HG02884 (cell line): Measurements from ENCODE around the gene KHSRP.
A peak's percentile ranks its signal among the peaks of the same experiment; 100 is the strongest.
"Not testable (repeated sequence)": the region's sequence is repeated elsewhere in the genome, so short reads cannot be mapped to it uniquely, and the experiment has no call there.

Experiments used
- ATAC-seq: cut with Tn5 transposase; IDR thresholded peaks from one replicate; pipeline ENCODE4 v1.9.1; 2021; ENCODE audit warnings: mild to moderate bottlenecking, moderate library complexity; ENCODE audit not compliant: unreplicated experiment

KHSRP gene

DNA sequence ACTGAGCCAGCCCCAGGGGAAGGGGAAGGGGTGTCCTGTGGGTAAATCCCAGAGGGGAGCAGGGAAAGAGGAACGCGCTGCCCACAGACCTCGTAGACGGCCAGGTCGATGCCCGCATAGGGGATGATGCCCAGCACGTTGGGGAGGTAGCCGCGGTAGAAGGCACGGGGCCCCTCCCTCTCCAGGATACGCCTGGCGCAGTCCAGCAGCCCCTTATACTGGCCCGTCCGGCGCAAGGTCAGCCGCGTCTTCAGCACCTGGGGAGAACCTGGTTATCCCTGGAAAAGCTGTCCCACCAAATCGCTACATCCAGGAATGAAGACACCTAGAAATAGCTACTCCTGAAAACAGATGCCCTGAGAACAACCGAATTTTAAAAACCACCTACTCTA, 27.6 kb upstream of the KHSRP start:
- no peak for ATAC-seq

DNA sequence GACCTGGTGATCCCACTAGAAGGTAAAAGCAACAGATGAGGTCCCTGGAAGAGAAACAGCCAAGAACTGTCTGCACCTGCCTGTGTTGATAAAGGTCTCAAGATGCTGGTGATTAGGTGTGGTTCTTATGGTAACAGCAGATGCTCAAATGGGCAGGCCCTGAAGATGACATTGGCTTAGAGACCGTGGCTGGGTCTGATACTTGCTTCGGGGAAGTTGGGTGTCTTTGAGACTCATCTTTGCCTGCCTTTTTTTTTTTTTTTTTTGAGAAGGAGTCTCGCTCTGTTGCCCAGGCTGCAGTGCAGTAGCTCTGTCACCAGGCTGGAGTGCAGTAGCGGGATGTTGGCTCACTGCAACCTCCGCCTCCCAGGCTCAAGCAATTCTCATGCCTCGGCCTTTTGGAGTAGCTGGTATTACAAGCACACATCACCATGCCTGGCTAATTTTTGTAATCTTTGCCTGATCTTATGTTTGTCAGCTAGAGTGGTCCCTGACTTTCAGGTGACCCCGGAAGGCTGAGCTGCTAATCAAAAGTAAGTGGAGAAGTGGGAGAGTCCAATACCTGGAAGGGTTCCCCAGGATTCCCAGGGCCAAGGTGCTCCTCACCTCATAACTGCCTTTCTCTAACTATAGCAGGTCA, 27.1 kb upstream of the KHSRP start:
- no peak for ATAC-seq

DNA sequence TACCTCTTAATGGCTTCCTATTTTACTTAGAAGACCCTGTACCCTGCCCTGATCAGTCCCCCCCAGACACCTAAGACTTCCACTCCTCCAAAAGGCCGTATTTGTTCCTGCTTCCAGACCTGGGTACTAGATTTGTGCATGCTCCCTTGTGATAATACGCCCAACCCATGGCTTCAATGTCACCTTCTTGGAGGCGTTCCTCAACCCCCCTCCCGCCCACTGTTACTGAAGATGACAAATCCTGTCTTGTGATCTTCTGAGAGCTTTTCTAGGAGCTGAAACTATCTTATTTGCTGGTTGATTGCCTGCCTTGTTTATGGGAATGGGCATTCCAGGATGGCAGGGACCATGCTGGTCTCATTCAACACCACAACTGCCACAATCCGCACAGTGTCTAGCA, 25.6 kb upstream of the KHSRP start:
- no peak for ATAC-seq

DNA sequence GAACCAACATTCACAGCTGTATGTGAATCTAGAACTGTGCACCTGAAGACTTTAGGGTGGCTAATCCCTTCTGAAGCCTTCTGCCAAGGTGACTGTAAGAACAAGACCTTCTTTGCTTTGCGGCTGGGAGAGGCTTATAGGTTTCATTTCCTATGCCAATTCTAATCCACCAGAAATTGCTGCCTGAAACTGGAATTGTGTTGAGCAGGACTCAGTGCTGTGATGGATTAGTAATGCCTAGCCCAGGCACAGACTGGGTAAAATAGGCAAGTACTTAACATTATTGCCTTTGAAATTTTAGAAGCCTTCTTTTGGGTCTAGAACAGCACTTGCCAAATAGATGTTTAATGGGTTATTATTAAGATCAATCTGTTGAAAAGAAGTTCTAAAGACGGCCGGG, 23.4 kb upstream of the KHSRP start:
- ATAC-seq, result no peak

DNA sequence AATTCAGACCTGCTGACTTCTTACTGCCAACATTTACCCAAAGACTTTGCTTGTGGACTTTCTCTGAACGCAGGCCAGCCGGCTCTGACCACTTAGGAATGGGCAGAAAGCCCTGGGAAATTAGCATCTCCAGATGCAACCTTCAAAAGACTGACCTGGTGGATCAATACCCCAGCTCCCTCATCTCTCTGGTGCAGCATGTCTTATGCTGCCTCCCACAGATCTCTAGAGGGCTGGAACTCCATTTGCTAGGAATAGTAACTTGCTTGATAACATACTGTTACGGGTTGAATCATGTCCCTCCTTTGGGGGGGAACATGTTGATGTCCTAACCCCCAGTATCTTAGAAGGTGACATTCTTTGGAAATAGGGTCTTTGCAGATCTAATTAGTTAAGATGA, 21.8 kb upstream of the KHSRP start:
- ATAC-seq, result no peak

DNA sequence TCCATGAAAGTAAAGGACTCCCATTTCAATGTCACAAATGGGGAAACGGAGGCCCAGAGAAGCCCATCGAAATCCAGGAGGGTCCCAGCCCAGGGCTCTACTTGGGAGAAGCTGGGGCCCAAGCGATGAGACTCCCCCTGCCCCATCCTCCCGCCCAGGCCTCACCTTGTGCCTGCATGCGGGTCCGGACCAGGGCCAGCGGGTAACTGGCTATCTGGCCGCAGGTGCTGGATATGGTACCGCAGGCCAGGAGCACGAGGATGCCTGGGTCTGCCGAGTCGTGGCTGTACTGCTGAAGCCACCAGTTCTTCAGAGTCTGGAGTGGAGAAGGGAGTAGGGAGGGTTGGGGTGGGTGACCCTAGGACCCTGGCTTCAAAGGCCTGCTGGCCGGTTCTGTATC, 19.4 kb upstream of the KHSRP start:
- ATAC-seq, result no peak

DNA sequence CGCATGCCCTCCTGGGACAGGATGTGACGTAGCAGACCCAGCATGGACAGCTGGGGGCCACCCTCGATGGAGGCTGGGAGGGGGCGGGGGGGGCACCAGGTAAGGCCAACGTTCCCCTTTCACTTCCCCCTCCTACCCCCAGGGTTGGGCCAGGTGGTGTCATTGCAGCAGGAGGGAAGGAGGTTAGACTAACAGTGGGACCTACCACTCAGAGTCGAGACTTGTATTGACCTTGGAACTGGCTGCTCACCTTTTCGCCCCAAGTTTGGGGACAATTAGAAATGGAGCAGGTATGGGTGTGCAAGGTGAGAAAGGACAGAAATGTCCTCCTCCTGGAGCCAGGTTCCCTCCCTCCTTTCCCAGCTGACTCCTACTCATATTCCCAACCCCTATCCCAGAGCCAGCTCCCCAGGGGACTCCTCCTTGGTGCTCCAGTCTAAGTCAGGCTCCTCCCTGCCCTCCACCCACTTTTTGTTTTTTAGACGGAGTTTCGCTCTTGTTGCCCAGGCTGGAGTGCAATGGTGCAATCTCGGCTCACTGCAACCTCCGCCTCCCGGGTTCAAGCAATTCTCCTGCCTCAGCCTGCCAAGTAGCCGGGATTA, 17.6 kb upstream of the KHSRP start:
- ATAC-seq, result no peak

DNA sequence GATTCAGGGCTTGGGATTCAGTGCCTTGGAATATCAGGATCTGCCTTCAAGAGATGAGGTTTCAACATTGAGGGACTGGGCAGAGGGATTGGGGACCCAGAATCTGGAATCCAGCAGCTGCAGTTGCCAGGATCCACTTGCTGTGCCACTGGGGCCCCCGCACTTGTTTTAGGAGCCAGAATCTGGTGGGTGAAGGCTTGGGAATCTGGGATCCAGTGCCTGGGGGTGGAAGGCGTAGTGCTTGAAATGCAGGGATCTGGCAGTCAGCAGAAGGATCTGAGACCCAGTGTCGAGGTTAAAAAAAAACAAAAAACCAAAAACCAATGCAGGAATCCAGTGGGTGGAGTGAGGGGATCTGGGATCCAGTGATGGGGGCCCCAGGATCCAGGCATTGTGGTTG, 16.3 kb upstream of the KHSRP start:
- ATAC-seq, result no peak

DNA sequence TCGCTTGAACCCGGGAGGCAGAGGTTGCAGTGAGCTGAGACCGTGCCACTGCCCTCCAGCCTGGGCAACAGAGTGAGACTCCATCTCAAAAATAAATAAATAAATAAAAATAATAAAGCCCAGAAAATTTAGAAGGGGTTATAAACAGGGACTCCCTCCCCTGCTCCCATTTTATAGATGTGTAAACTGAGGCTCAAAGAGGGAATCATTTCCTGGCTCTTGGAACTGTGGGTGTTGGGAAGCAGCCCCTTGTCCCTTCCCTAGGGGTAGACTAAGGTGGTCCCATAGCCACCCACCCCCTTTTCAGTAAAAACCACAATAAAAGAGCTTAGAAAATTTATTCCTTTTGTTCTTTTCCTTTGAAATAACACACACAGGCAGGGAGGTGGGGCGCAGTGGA, 15.1 kb upstream of the KHSRP start:
- no peak for ATAC-seq

DNA sequence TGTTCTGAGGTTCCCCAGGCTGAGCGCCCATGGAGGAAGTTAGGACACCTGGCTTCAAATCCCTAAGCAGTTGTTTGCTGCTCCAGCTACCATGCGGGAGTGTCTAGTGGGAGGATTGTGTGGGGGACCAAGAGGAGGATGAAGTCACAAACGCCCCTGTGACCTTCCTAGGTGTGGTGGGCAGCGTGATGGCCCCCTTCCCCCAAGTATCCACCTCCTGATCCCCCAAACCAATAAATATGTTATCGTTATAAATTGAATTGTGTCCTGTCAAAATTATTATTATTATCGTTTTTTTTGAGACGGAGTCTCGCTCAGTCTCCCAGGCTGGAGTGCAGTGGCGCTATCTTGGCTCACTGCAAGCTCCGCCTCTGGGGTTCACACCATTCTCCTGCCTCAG, 9.1 kb upstream of the KHSRP start, which contains the start of gene SLC25A41:
SLC25A41 (minus strand) TSS at position 101 of the 400 bp plus-strand sequence; CDS start at position 31, 70 bp downstream.
- no peak for ATAC-seq

DNA sequence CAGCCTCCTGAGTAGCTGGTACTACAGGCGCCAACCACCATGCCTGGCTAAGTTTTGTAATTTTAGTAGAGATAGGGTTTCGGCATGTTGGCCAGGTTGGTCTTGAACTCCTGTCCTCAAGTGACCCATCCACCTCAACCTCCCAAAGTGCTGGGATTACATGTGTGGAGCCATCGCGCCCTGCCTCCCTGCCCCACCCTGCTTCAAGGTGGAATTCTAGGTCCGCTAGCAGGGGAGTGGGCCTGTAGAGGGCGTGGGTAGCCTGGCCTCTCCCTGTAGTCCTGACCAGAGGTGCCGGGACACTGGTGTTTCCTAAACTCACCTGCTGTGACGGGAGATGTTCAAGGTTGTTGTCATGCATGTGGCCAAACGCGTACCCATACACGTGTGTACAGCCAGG, 8.6 kb upstream of the KHSRP start:
- ATAC-seq, result no peak

DNA sequence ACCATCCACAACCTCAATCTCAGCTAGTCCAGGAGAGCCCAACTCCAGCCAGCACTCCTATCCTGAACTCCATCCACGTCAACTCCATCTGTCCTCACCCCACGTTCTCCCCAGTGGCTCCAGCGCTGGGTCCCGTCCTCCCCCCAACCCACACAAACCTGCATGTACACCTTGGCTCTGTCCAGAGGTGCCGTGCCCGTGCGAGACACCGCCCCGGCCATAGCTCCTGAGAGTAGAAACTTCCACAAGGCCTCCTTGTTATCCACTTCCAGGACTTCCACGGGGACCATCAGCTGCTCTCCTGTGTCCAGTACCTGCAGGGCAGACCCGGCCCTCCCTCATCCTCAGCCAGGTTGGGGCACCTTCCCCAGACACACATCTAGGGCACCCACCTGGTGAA, 7.3 kb upstream of the KHSRP start:
- no peak for ATAC-seq

DNA sequence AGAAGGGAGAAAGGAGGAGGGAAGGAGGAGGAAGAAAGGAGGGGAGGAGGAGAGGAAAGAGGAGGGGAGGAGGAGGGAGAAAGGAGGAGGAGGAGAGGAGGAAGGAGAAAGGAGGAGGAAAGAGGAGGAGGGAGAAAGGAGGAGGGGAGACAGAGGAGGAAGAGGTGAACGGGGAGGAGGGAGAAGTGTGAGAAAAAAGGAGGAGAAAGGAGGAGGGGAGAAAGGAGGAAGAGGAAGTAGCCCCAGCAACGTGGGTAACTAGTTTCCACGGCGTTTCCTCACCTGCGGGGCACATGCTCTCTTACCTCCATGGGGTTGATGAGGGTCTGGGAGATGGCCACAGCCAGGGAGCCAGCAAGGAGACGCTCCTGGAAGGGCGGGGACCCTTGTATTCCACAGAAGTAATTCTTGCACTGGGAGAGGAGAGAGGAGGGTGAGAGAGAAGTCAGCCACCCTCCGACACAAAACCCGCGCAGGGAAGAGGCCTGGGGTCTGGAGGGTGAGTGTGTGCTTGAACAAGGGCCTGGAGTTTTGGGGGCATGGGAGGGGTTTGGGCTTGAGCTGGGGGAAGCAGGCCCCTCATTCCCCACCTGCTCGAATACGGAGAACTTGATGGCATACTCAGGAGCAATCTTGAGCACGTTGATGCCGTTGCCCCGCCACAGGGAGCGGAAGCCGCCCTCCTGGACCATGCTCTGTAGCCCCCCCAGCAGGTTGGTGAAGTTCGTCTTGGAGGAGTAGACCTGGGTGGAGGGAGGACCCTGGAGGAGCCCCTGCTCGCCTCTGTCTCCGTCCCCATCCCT, 5.0 kb upstream of the KHSRP start:
- no peak for ATAC-seq

DNA sequence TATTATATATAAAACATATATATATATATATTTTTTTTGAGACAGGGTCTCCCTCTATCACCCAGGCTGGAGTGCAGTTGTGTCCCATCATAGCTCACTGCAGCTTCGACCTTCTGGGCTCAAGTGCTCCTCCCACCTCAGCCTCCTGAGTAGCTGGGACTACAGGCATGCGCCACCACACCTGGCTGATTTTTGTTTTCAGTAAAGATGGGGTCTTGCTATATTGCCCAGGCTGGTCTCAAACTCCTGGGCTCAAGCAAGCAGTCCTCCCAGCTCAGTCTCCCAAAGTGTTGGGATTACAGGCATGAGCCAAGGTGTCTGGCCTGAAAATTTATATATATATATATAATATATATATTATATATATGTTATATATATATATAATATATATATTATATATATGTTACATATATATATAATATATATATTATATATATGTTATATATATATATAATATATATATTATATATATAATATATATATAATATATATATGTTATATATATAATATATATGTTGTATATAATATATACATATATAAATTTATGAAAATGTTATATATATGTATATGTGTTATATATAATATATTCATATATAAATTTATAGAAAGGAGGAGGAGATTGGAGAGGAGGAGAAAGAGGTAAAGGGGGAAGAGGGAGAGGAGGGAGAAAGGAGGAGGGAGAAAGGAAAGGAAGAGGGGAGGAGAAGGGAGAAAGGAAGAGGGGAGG, 4.2 kb upstream of the KHSRP start:
- not testable (repeated sequence) for ATAC-seq

DNA sequence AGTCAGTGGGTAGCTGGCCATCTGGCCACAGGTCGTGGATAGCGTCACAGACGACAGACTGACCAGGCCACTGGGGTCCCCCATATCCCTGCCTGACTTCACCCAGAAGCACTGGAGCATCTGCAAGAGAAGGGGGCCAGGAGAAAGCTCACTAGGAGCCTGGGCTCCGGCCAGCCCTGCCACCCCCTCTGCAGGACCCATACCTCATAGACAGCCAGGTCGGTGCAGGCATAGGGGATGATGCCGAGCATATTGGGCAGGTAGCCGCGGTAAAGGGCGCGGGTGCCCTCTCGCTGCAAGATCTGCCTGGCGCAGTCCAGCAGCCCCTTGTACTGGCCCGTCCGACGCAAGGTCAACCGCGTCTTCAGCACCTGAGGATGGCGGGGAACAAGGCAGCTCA, 2.5 kb upstream of the KHSRP start:
- ATAC-seq, result no peak

DNA sequence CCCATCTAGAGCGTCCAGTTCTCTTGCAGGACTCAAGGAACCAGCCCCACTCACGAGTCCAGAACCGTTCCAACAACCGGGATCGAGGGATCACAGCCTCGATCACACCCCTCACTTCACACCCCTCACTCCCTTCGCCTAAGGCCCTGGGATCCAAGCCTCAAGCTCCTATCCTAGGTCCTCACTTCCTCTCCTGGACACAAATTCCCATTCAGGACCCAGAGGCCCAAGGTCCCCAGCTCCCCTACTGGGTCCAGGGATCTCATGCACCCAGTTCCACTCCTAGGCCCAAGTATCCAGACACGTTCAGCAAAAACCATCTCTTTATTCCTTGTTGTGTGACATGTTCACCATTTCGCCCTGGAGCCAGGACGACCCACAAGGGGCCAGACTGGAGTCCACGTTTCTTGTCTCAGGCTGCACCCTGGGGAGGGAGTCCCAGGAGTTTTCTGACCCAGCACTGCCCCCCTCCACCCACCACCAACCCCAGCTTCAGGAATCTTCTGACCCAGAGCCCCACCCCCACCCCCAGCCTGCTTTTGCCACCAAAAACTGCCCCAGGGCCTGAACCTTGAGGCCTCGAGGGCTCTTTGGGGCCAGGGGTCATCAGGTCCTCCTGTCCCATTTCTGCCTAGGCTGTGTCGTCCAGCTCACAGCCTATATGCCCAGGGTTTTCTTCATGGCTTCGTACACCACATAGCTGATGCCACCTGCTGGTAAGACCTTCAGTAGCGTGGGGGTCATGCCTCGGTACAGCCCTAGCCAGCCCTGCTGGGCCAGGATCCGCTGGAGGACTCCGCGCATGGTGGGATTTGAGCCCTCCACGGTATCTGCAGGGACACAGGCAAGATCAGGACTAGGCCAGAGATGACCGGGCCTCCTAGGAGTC, 1.4 kb upstream of the KHSRP start:
- ATAC-seq, result no peak

DNA sequence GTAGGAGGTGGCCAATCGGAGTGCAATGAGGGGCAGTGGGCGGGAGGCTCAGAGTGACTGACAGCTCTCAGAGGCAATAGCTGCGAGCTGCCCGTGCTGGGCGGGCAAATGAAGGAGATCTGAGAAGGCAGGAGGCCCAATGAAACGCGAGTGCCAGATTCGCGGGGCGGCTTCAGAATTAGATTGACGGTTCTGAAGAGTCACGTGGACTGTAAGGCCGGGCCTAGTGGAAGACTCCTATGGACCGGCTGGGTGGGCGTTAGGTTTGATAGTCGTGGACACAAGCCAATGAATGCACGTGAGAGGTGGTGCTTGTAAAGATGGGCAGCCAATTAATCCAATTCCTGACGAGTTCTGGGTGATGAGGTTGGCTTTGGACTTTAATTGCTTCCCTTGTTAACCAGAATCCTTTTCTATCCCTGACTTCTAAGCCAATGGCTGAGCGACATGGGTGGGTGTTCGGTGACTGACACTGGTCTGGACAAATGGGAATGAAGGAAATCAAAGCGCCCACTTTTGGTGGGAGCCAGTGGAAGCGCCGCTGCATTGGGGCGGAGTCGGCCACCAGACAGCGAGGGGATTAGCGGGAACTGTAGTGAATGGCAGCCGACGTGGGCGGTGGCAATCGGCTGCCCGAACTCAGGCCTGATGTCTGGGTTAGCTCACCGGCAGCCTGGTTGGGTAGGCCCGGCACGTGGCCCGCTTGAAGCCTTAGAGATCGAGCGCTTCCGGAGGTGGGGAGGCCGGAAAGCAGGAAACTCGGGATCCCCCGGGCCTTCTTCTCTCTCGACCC, 524 bp upstream of the KHSRP start:
- ATAC-seq, result peak; percentile 88

DNA sequence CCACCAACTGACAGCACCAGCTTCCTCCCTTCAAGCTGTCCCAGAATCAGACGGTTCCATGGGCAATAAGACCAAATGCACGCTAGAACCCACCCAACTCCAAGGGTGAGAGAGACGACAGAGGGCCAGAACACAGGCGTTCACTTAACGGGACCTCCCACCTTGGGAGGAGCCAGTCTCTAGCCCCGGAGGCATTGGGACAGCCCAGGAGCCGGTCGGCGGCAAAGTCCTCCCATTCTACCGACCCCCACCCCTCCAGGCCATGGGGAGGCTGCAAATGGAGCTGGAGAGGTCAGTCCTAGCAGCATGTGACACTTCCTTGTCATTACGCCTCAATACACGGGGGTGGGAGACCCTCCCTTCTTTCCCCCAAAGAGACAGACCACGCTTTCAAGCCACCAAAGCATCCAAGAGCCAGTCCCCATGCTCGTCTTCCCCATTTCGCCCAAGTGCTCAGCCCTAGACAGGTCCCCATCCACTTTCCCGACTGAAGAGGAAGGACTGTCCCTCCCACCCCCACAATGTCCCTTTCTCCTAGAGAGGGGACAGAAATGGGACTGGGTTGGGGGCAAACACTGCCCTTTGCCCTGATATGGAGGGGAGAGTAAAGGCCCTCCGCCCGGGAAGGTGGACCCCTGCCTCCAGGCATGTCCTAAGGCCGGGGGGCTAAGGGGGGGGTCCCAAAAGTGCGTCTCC, 964 bp downstream of the KHSRP start:
- ATAC-seq, result no peak
